BLaER1 (cell line): ENCODE measurements around the gene DCLRE1B.
A peak's percentile ranks its signal among the peaks of the same experiment; 100 is the strongest.

ENCODE experiments used
- H3K27ac ChIP-seq: shearing (Covaris generic); formaldehyde crosslinking; 2 replicates; pipeline ENCODE4 v1.8.1; 2022
- H3K27me3 ChIP-seq: shearing (Covaris generic); formaldehyde crosslinking; 2 replicates; pipeline ENCODE4 v1.8.1; 2022
- H3K36me3 ChIP-seq: shearing (Covaris generic); formaldehyde crosslinking; 2 replicates; pipeline ENCODE4 v1.8.1; 2022
- H3K4me1 ChIP-seq: shearing (Covaris generic); formaldehyde crosslinking; 2 replicates; pipeline ENCODE4 v1.8.1; 2022
- H3K4me2 ChIP-seq: shearing (Covaris generic); formaldehyde crosslinking; 2 replicates; pipeline ENCODE4 v1.8.1; 2022
- H3K4me3 ChIP-seq: shearing (Covaris generic); formaldehyde crosslinking; 2 replicates; pipeline ENCODE4 v1.8.1; 2022
- H3K9ac ChIP-seq: shearing (Covaris generic); formaldehyde crosslinking; 2 replicates; pipeline ENCODE4 v1.8.1; 2022
- H3K9me3 ChIP-seq: shearing (Covaris generic); formaldehyde crosslinking; 2 replicates; pipeline ENCODE4 v1.8.1; 2022
- H4K20me1 ChIP-seq: shearing (Covaris generic); formaldehyde crosslinking; 2 replicates; pipeline ENCODE4 v1.8.1; 2022
- Cebpa-rat ChIP-seq: shearing (Covaris generic); IDR thresholded peaks from 2 replicates; pipeline ENCODE4 v1.8.1; 2022

DCLRE1B gene

DNA sequence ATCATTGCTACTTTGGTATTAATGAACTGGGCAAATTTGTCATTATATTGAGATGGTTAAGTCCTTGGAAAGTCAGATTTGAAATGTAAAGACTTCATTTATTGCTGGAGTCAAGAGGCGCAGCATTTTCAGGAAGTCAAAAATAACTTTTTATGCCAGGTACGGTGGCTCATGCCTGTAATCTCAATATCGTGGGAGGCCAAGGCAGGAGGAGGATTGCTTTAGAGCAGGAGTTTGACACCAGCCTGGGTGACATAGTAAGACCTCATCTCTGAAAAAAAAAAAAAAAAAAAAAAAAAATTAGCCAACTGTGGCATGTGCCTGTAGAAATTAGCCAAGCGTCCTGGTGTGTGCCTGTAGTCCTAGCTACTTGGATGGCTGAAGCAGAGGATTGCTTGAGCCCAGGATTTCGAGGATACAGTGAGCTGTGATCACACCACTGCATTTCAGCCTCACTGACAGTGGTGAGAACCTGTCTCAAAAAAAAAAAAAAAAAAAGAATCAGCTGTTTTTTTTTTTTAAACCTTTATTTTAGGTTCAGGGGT is 29.5 kb downstream of the DCLRE1B start:
- H3K4me2 ChIP-seq = no peak overlapping the region
- H3K9ac ChIP-seq = no peak overlapping the region
- no peak overlapping the region for H3K4me3 ChIP-seq
- H4K20me1 ChIP-seq = peaks cover 98% of the 10 kb centered on the region
- peaks cover 70% of the 10 kb centered on the region for H3K4me1 ChIP-seq
- no peak overlapping the region for H3K27ac ChIP-seq
- H3K9me3 ChIP-seq = 0 out of 2 replicates have a peak, but pooled peaks cover 3% of the 10 kb centered on the region
- H3K36me3 ChIP-seq = peaks cover 5% of the 10 kb centered on the region; the same call in 1 of the 2 replicates
- TF ChIP-seq Cebpa-rat = no peak
- H3K27me3 ChIP-seq = no peaks in the 10 kb centered on the region

DNA sequence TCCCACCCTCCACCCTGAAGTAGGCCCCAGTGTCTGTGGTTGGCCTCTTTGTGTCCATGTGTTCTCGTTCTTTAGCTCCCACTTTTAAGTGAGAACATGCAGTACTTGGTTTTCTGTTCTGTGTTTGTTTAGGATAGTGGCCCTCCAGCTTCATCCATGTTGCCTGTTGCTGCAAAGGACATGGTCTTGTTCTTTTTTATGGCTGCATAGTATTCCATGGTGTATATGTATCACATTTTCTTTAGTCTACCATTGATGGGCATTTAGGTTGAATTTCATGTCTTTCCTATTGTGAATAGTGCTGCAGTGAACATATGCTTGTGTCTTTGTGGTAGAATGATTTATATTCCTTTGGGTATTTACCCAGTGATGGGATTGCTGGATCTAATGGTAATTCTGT is 30.1 kb downstream of the DCLRE1B start:
- Histone ChIP-seq H3K9me3 (0 out of 2 replicates have a peak, but pooled peaks cover 3% of the 10 kb centered on the region), H3K27ac (no peak overlapping the region), H3K4me1 (peaks cover 75% of the 10 kb centered on the region), H3K4me3 (no peak overlapping the region), H3K4me2 (no peak overlapping the region), H3K36me3 (peaks cover 5% of the 10 kb centered on the region), H4K20me1 (peaks cover 100% of the 10 kb centered on the region), H3K27me3 (no peaks in the 10 kb centered on the region), H3K9ac (no peak overlapping the region)
- no peak for TF ChIP-seq Cebpa-rat

DNA sequence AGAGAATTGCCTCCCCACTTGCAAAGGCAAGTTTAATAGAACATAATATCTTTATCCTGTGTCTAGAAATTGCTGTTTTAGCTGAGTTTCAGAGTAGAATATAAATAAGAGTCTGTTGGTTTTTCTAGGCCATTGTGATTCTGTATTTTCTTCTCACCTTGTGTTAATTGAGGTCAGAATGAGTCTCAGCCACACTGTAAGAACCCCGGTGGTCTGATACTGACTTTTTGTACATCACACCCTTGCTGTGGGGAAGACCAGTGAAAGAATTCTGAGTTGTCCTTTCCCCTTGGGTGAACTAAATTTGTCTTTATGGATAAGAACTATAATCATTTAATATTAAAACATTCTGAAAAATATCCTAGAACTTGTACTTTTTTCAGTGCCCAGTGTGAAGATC is 30.8 kb downstream of the DCLRE1B start:
- no peak overlapping the region for H3K9ac ChIP-seq
- no peaks in the 10 kb centered on the region for H3K27me3 ChIP-seq
- H3K4me1 ChIP-seq = peaks cover 79% of the 10 kb centered on the region
- no peak overlapping the region for H3K4me2 ChIP-seq
- peaks cover 100% of the 10 kb centered on the region for H4K20me1 ChIP-seq
- TF ChIP-seq Cebpa-rat = no peak
- H3K9me3 ChIP-seq = 0 out of 2 replicates have a peak, but pooled peaks cover 3% of the 10 kb centered on the region
- H3K36me3 ChIP-seq = peaks cover 13% of the 10 kb centered on the region
- H3K27ac ChIP-seq = no peak overlapping the region
- no peak overlapping the region for H3K4me3 ChIP-seq

DNA sequence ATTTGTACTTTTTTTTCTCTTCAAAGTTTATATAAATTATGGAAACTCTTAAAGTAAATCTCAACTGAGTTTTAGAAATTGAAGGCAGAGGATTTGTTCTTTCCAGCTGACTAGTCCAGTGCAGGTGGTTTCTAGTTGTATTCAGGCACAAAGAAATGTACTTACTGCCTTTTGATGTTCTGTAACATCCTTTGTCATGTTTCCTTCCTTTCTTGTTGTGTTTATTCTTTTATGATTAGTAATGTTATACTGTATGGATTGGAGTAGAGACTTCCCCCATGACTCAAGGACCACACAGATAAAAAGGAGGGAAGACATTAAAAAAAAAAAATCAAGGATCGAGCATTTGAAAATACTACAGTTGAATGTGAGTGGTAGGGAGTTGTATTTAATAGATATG is 32.0 kb downstream of the DCLRE1B start:
- Histone ChIP-seq H3K4me3 (no peak overlapping the region), H3K4me2 (peak overlapping the region; percentile 47), H3K27me3 (no peaks in the 10 kb centered on the region), H3K9me3 (0 out of 2 replicates have a peak, but pooled peaks cover 3% of the 10 kb centered on the region), H3K9ac (no peak overlapping the region), H3K36me3 (peaks cover 25% of the 10 kb centered on the region), H3K27ac (no peak overlapping the region), H4K20me1 (peaks cover 93% of the 10 kb centered on the region), H3K4me1 (peaks cover 71% of the 10 kb centered on the region)
- TF ChIP-seq Cebpa-rat = no peak

DNA sequence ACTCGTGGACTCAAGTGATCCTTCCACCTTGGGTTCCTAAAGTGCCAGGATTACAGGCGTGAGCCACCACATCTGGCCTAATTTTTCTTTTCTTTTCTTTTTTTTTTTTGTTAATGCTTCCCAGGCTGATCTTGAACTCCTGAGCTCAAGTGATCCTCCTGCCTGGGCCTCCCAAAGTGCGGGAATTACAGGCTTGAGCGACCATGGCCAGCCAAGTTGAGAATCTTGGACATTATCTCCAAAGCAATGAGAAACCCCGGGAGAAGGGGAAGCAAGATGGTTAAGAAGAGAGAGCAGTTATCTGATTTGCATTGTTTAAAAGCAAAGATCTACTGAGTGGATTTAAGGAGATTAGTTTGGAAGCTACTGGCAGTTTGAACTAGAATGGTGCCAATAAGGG is 33.1 kb downstream of the DCLRE1B start:
- H3K9me3 ChIP-seq = peaks cover 6% of the 10 kb centered on the region
- H3K4me1 ChIP-seq = peaks cover 60% of the 10 kb centered on the region
- H3K27ac ChIP-seq = no peak overlapping the region
- H3K9ac ChIP-seq = no peak overlapping the region
- TF ChIP-seq Cebpa-rat = no peak
- no peak overlapping the region for H3K4me3 ChIP-seq
- no peaks in the 10 kb centered on the region for H3K27me3 ChIP-seq
- peaks cover 82% of the 10 kb centered on the region for H4K20me1 ChIP-seq
- H3K4me2 ChIP-seq = 0 out of 2 replicates have a peak overlapping the region, but pooled peaks have one; percentile 47
- H3K36me3 ChIP-seq = peaks cover 31% of the 10 kb centered on the region

DNA sequence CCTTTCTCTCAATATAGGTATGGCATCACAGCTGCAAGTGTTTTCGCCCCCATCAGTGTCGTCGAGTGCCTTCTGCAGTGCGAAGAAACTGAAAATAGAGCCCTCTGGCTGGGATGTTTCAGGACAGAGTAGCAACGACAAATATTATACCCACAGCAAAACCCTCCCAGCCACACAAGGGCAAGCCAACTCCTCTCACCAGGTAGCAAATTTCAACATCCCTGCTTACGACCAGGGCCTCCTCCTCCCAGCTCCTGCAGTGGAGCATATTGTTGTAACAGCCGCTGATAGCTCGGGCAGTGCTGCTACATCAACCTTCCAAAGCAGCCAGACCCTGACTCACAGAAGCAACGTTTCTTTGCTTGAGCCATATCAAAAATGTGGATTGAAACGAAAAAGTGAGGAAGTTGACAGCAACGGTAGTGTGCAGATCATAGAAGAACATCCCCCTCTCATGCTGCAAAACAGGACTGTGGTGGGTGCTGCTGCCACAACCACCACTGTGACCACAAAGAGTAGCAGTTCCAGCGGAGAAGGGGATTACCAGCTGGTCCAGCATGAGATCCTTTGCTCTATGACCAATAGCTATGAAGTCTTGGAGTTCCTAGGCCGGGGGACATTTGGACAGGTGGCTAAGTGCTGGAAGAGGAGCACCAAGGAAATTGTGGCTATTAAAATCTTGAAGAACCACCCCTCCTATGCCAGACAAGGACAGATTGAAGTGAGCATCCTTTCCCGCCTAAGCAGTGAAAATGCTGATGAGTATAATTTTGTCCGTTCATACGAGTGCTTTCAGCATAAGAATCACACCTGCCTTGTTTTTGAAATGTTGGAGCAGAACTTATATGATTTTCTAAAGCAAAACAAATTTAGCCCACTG is 35.5 kb downstream of the DCLRE1B start:
- Histone ChIP-seq H3K36me3 (peaks cover 50% of the 10 kb centered on the region), H4K20me1 (peaks cover 60% of the 10 kb centered on the region), H3K27ac (peak overlapping the region; percentile 23; the same call in 1 of the 2 replicates), H3K9ac (peak overlapping the region; percentile 43; the same call in 1 of the 2 replicates), H3K4me2 (peak overlapping the region; percentile 74), H3K27me3 (no peaks in the 10 kb centered on the region), H3K9me3 (peaks cover 27% of the 10 kb centered on the region), H3K4me3 (no peak overlapping the region), H3K4me1 (peaks cover 54% of the 10 kb centered on the region)
- no peak for TF ChIP-seq Cebpa-rat

DNA sequence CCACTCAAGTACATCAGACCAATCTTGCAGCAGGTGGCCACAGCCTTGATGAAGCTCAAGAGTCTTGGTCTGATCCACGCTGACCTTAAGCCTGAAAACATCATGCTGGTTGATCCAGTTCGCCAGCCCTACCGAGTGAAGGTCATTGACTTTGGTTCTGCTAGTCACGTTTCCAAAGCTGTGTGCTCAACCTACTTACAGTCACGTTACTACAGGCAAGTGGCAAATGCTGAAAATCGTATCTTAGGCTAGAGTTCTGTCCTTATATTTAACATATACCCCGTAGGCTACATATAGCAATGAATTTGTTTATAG is 36.1 kb downstream of the DCLRE1B start:
- Histone ChIP-seq H3K4me1 (peaks cover 60% of the 10 kb centered on the region), H3K36me3 (peaks cover 50% of the 10 kb centered on the region), H4K20me1 (peaks cover 60% of the 10 kb centered on the region), H3K4me3 (no peak overlapping the region), H3K9me3 (peaks cover 28% of the 10 kb centered on the region), H3K27ac (no peak overlapping the region), H3K9ac (no peak overlapping the region), H3K27me3 (no peaks in the 10 kb centered on the region), H3K4me2 (no peak overlapping the region)
- TF ChIP-seq Cebpa-rat = no peak

- peaks cover 60% of the 10 kb centered on the region for H4K20me1 ChIP-seq
- no peak overlapping the region for H3K27ac ChIP-seq
Observed at GRCh38 chr1:113942527-113942926, 37.4 kb downstream of the DCLRE1B start.

GRCh38 chr1:113943028-113943811 is 38.1 kb downstream of the DCLRE1B start:
- Histone ChIP-seq H3K4me2 (no peak overlapping the region), H3K4me1 (peaks cover 56% of the 10 kb centered on the region), H3K9me3 (peaks cover 28% of the 10 kb centered on the region), H3K27me3 (no peaks in the 10 kb centered on the region), H4K20me1 (peaks cover 60% of the 10 kb centered on the region), H3K27ac (no peak overlapping the region), H3K4me3 (no peak overlapping the region), H3K36me3 (peaks cover 52% of the 10 kb centered on the region), H3K9ac (no peak overlapping the region)
- no peak for TF ChIP-seq Cebpa-rat

More at GRCh38 chr1:113942527-113942926, 37.4 kb downstream of the DCLRE1B start:
- no peaks in the 10 kb centered on the region for H3K27me3 ChIP-seq
- H3K36me3 ChIP-seq = peaks cover 50% of the 10 kb centered on the region
- no peak overlapping the region for H3K9ac ChIP-seq
- H3K9me3 ChIP-seq = peaks cover 28% of the 10 kb centered on the region
- H3K4me2 ChIP-seq = no peak overlapping the region
- TF ChIP-seq Cebpa-rat = no peak
- peaks cover 60% of the 10 kb centered on the region for H3K4me1 ChIP-seq
- H3K4me3 ChIP-seq = no peak overlapping the region

GRCh38 chr1:113945329-113945728 is 40.2 kb downstream of the DCLRE1B start:
- no peak overlapping the region for H3K4me3 ChIP-seq
- peaks cover 35% of the 10 kb centered on the region for H3K4me1 ChIP-seq
- no peaks in the 10 kb centered on the region for H3K27me3 ChIP-seq
- H3K36me3 ChIP-seq = peaks cover 57% of the 10 kb centered on the region
- peaks cover 57% of the 10 kb centered on the region for H4K20me1 ChIP-seq
- no peak for TF ChIP-seq Cebpa-rat
- peaks cover 28% of the 10 kb centered on the region for H3K9me3 ChIP-seq
- H3K27ac ChIP-seq = no peak overlapping the region
- no peak overlapping the region for H3K9ac ChIP-seq
- H3K4me2 ChIP-seq = peak overlapping the region; percentile 60; the same call in 1 of the 2 replicates
